K562 (cell line): ENCODE results near the gene MED22. TPM values are rescaled to one million over a fixed set of nuclear protein-coding genes. Genes with fewer than 3 reads are reported as not detected.

Experiments
- ETS2 ChIP-seq: IDR thresholded peaks from 2 replicates; pipeline ENCODE4 v1.6.1; 2016; ENCODE audit warnings: borderline replicate concordance, missing genetic modification characterization, mild to moderate bottlenecking, moderate library complexity, missing compliant biosample characterization; ENCODE audit not compliant: poor library complexity, severe bottlenecking
- GABPB1 ChIP-seq: sonication (generic); formaldehyde crosslinking; IDR thresholded peaks from 2 replicates; pipeline ENCODE4 v1.8.0; 2022; ENCODE audit warnings: mild to moderate bottlenecking, missing genetic modification reagents
- RBM22 ChIP-seq: fragments of 200-400 bp; formaldehyde crosslinking; IDR thresholded peaks from 2 replicates; pipeline ENCODE4 v1.6.1; 2018; ENCODE audit warnings: low read length, low read depth; ENCODE audit not compliant: poor library complexity, severe bottlenecking
- ZNF41 ChIP-seq: fragments of 250-450 bp; sonication (Bioruptor Pico); conservative IDR thresholded peaks from 2 replicates; pipeline ENCODE4 v1.4.0; 2020; ENCODE audit warnings: mild to moderate bottlenecking
- polyA plus RNA-seq, 8 experiments: library from polyadenylated mRNA; depleted of rRNA in 4 of 8; stranded (reverse) in 5 of 8; unstranded in 3 of 8; fragments of >200 nt; fragmentation: Nextera tagmentation in 2 of 8; fragmentation: Illumina TruSeq in 1 of 8; extraction: Ambion mirVana in 2 of 8; extraction: Trizol in 1 of 8; gene quantifications; 2 replicates each; pipeline versions ENCODE4 v1.2.1 to v1.2.3, GENCODE V29; 2011 to 2014; ENCODE audit warnings: inconsistent platforms in 1 of 8, missing spikeins in 1 of 8
- total RNA-seq, 7 experiments: library from RNA; depleted of rRNA in 6 of 7; stranded (reverse); fragments of >200 nt in 6 of 7; fragmentation: Illumina TruSeq in 2 of 7; extraction: Trizol in 2 of 7; gene quantifications; 2 replicates each; pipeline versions ENCODE4 v1.2.1 to v1.2.3, GENCODE V29; 2011 to 2021; ENCODE audit warnings: low replicate concordance in 1 of 7
- TF ChIP-seq, protein P1 (sequence below): fragments of 200-600 bp; sonication (generic); IDR thresholded peaks from one replicate; pipeline ENCODE4 v1.6.1; 2012; ENCODE audit warnings: mild to moderate bottlenecking, low read depth, low read length, inconsistent platforms
- TF ChIP-seq, protein P2 (sequence below): fragments of 250-450 bp; sonication (Bioruptor Pico); IDR thresholded peaks from 2 replicates; pipeline ENCODE4 v1.8.0; 2021; ENCODE audit warnings: moderate library complexity, mild to moderate bottlenecking, inconsistent platforms
- TF ChIP-seq, protein P3 (sequence below): fragments of 450-650 bp; IDR thresholded peaks from 2 replicates; pipeline ENCODE4 v1.6.1; 2016; ENCODE audit warnings: missing biosample characterization, missing genetic modification characterization

MED22 gene
- total and polyA plus RNA-seq, 9 of the 15 experiments (the other 6 are each of a cell fraction or from before 2014, with no cell fraction given): 0.73 to 35.6 (median 22.3) TPM

DNA sequence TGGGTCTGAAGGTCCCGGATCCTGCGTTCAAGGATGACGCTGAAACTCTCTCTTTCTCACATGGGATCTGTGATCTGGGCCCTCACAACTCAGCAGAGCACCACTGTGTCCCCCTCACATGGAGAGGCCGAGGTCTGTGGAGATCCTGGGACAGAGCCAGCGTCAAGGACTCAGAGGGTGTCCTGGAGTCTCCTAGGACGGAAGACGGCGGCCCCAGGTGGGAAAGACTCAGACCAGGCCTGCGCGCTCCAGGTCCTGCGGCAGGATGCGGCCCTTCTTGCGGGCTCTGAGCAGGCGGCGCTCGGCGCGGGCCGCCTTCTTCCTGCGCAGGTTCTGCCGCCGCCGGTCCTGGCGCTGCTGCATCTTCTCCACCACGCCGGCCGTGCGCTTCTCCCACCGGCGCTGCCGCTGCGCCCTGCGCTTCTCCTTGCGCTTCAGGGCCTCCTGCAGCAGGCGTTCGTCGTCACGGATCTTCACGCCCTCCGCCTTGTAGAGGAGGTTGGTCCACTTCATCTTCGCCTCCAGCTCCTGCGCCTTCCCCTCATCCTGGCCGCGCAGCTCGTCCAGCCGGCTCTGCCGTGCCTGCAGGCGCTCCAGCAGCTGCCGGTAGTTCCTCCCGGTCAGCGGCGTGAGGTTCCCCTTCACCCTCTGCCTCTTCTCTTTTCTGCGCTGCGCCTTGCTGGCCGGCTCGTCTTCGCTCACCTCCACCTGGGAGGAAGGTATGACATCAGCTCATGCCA is 16.1 kb downstream of the MED22 start (continued):
- TF ChIP-seq, protein P1, sequence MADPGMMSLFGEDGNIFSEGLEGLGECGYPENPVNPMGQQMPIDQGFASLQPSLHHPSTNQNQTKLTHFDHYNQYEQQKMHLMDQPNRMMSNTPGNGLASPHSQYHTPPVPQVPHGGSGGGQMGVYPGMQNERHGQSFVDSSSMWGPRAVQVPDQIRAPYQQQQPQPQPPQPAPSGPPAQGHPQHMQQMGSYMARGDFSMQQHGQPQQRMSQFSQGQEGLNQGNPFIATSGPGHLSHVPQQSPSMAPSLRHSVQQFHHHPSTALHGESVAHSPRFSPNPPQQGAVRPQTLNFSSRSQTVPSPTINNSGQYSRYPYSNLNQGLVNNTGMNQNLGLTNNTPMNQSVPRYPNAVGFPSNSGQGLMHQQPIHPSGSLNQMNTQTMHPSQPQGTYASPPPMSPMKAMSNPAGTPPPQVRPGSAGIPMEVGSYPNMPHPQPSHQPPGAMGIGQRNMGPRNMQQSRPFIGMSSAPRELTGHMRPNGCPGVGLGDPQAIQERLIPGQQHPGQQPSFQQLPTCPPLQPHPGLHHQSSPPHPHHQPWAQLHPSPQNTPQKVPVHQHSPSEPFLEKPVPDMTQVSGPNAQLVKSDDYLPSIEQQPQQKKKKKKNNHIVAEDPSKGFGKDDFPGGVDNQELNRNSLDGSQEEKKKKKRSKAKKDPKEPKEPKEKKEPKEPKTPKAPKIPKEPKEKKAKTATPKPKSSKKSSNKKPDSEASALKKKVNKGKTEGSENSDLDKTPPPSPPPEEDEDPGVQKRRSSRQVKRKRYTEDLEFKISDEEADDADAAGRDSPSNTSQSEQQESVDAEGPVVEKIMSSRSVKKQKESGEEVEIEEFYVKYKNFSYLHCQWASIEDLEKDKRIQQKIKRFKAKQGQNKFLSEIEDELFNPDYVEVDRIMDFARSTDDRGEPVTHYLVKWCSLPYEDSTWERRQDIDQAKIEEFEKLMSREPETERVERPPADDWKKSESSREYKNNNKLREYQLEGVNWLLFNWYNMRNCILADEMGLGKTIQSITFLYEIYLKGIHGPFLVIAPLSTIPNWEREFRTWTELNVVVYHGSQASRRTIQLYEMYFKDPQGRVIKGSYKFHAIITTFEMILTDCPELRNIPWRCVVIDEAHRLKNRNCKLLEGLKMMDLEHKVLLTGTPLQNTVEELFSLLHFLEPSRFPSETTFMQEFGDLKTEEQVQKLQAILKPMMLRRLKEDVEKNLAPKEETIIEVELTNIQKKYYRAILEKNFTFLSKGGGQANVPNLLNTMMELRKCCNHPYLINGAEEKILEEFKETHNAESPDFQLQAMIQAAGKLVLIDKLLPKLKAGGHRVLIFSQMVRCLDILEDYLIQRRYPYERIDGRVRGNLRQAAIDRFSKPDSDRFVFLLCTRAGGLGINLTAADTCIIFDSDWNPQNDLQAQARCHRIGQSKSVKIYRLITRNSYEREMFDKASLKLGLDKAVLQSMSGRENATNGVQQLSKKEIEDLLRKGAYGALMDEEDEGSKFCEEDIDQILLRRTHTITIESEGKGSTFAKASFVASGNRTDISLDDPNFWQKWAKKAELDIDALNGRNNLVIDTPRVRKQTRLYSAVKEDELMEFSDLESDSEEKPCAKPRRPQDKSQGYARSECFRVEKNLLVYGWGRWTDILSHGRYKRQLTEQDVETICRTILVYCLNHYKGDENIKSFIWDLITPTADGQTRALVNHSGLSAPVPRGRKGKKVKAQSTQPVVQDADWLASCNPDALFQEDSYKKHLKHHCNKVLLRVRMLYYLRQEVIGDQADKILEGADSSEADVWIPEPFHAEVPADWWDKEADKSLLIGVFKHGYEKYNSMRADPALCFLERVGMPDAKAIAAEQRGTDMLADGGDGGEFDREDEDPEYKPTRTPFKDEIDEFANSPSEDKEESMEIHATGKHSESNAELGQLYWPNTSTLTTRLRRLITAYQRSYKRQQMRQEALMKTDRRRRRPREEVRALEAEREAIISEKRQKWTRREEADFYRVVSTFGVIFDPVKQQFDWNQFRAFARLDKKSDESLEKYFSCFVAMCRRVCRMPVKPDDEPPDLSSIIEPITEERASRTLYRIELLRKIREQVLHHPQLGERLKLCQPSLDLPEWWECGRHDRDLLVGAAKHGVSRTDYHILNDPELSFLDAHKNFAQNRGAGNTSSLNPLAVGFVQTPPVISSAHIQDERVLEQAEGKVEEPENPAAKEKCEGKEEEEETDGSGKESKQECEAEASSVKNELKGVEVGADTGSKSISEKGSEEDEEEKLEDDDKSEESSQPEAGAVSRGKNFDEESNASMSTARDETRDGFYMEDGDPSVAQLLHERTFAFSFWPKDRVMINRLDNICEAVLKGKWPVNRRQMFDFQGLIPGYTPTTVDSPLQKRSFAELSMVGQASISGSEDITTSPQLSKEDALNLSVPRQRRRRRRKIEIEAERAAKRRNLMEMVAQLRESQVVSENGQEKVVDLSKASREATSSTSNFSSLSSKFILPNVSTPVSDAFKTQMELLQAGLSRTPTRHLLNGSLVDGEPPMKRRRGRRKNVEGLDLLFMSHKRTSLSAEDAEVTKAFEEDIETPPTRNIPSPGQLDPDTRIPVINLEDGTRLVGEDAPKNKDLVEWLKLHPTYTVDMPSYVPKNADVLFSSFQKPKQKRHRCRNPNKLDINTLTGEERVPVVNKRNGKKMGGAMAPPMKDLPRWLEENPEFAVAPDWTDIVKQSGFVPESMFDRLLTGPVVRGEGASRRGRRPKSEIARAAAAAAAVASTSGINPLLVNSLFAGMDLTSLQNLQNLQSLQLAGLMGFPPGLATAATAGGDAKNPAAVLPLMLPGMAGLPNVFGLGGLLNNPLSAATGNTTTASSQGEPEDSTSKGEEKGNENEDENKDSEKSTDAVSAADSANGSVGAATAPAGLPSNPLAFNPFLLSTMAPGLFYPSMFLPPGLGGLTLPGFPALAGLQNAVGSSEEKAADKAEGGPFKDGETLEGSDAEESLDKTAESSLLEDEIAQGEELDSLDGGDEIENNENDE: no peak
- TF ChIP-seq ETS2 (tag): no peak
- TF ChIP-seq, protein P2, sequence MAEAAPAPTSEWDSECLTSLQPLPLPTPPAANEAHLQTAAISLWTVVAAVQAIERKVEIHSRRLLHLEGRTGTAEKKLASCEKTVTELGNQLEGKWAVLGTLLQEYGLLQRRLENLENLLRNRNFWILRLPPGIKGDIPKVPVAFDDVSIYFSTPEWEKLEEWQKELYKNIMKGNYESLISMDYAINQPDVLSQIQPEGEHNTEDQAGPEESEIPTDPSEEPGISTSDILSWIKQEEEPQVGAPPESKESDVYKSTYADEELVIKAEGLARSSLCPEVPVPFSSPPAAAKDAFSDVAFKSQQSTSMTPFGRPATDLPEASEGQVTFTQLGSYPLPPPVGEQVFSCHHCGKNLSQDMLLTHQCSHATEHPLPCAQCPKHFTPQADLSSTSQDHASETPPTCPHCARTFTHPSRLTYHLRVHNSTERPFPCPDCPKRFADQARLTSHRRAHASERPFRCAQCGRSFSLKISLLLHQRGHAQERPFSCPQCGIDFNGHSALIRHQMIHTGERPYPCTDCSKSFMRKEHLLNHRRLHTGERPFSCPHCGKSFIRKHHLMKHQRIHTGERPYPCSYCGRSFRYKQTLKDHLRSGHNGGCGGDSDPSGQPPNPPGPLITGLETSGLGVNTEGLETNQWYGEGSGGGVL: no peak
- no peak for TF ChIP-seq ZNF41 (CRISPR knock-in tag)
- TF ChIP-seq, protein P3, sequence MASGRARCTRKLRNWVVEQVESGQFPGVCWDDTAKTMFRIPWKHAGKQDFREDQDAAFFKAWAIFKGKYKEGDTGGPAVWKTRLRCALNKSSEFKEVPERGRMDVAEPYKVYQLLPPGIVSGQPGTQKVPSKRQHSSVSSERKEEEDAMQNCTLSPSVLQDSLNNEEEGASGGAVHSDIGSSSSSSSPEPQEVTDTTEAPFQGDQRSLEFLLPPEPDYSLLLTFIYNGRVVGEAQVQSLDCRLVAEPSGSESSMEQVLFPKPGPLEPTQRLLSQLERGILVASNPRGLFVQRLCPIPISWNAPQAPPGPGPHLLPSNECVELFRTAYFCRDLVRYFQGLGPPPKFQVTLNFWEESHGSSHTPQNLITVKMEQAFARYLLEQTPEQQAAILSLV (tag): no peak
- TF ChIP-seq GABPB1 (CRISPR knock-in tag): no peak
- TF ChIP-seq RBM22: peak; percentile 45
- TF ChIP-seq, all 486 proteins: peak for 3
